Hepatocyte (in vitro differentiated cells): ENCODE data around the gene ZSWIM4. TPM values are rescaled to one million over a fixed set of nuclear protein-coding genes. Genes with fewer than 3 reads are reported as not detected.

Experiments
- DNase-seq: peaks from one replicate; pipeline ENCODE4 v3.0.0-alpha.2; 2016; ENCODE audit warnings: low spot score
- H2AFZ ChIP-seq: fragments of 200-600 bp; sonication (generic); 2 replicates; pipeline ENCODE4 v1.6.0; 2016; ENCODE audit warnings: antibody characterized with exemption, mild to moderate bottlenecking
- H3K27ac ChIP-seq: fragments of 200-600 bp; sonication (generic); 2 replicates; pipeline ENCODE4 v1.5.1; 2016; ENCODE audit warnings: mild to moderate bottlenecking
- H3K27me3 ChIP-seq: fragments of 200-600 bp; sonication (generic); 2 replicates; pipeline ENCODE4 v1.6.1; 2016
- H3K36me3 ChIP-seq: fragments of 200-600 bp; sonication (generic); replicated peaks from 2 replicates; pipeline ENCODE4 v1.5.1; 2016; ENCODE audit warnings: low read depth; ENCODE audit not compliant: insufficient read depth
- H3K4me1 ChIP-seq: fragments of 200-600 bp; sonication (generic); 2 replicates; pipeline ENCODE4 v1.5.1; 2016; ENCODE audit warnings: mild to moderate bottlenecking, moderate library complexity; ENCODE audit not compliant: insufficient read depth
- H3K4me2 ChIP-seq: fragments of 200-600 bp; sonication (generic); 2 replicates; pipeline ENCODE4 v1.6.0; 2016
- H3K4me3 ChIP-seq: fragments of 200-600 bp; sonication (generic); 2 replicates; pipeline ENCODE4 v1.5.1; 2016; ENCODE audit warnings: mild to moderate bottlenecking
- H3K79me2 ChIP-seq: fragments of 200-600 bp; sonication (generic); 2 replicates; pipeline ENCODE4 v1.6.0; 2017; ENCODE audit warnings: mild to moderate bottlenecking
- H3K9me2 ChIP-seq: fragments of 200-600 bp; sonication (generic); replicated peaks from 2 replicates; pipeline ENCODE4 v1.6.0; 2017; ENCODE audit warnings: mild to moderate bottlenecking; ENCODE audit not compliant: insufficient read depth
- H3K9me3 ChIP-seq: fragments of 200-600 bp; sonication (generic); 2 replicates; pipeline ENCODE4 v1.5.1; 2016; ENCODE audit warnings: low read depth, mild to moderate bottlenecking
- H4K20me1 ChIP-seq: fragments of 200-600 bp; sonication (generic); 2 replicates; pipeline ENCODE4 v1.6.0; 2016; ENCODE audit warnings: mild to moderate bottlenecking; ENCODE audit not compliant: insufficient read depth, poor library complexity, severe bottlenecking
- CTCF ChIP-seq: fragments of 200-600 bp; sonication (generic); IDR thresholded peaks from 2 replicates; pipeline ENCODE4 v1.5.1; 2016; ENCODE audit warnings: antibody characterized with exemption, mild to moderate bottlenecking; ENCODE audit not compliant: poor library complexity
- EZH2 ChIP-seq: fragments of 200-600 bp; sonication (generic); IDR thresholded peaks from 2 replicates; pipeline ENCODE4 v1.6.1; 2016; ENCODE audit warnings: antibody characterized with exemption, mild to moderate bottlenecking, borderline replicate concordance
- EZH2phosphoT487 ChIP-seq: fragments of 200-600 bp; sonication (generic); IDR thresholded peaks from one replicate; pipeline ENCODE4 v1.6.1; 2018; ENCODE audit warnings: antibody characterized with exemption, mild to moderate bottlenecking, low read depth, moderate library complexity; ENCODE audit not compliant: unreplicated experiment, severe bottlenecking
- WGBS: methylation state at CpG from one replicate; pipeline ENCODE4 v1.1.6; 2016; ENCODE audit warnings: low lambda C conversion rate; ENCODE audit errors: missing lambda C conversion rate; 5-methylcytosine and 5-hydroxymethylcytosine counted together
- polyA plus RNA-seq: library from polyadenylated mRNA; unstranded; fragments of >200 nt; fragmentation: Nextera tagmentation; extraction: Ambion mirVana; gene quantifications from 2 replicates; pipeline ENCODE4 v1.2.1, GENCODE V29; 2016
- total RNA-seq: library from RNA; depleted of rRNA; stranded (reverse); fragments of >200 nt; gene quantifications from 2 replicates; pipeline ENCODE4 v1.2.3, GENCODE V29; 2014

The ZSWIM4 gene
- total RNA-seq (3.1 and 3.7 TPM in 2 replicates), polyA plus RNA-seq (2.8 and 3.5 TPM in 2 replicates)

GRCh38 chr19:13794757-13795589, at the start of gene ZSWIM4:
ZSWIM4 (plus strand) TSS chr19:13795443; CDS start chr19:13795649, 206 bp downstream.
- 5% methylated on average over 43 of the region's 71 CpGs for WGBS

GRCh38 chr19:13747098-13747453, 48.2 kb upstream of the ZSWIM4 start:
- Histone ChIP-seq H3K27ac (peak overlapping the region; percentile 30), H3K36me3 (no peaks in the 10 kb centered on the region), H3K27me3 (no peaks in the 10 kb centered on the region), H3K4me3 (peak overlapping the region; percentile 8), H3K9me2 (no peaks in the 10 kb centered on the region), H2AFZ (peak overlapping the region; percentile 41), H3K4me2 (peak overlapping the region; percentile 59), H4K20me1 (no peaks in the 10 kb centered on the region), H3K9me3 (no peaks in the 10 kb centered on the region), H3K79me2 (peaks cover 22% of the 10 kb centered on the region), H3K4me1 (no peaks in the 10 kb centered on the region)
- TF ChIP-seq CTCF: no peak
- no peak for TF ChIP-seq EZH2
- TF ChIP-seq EZH2phosphoT487: no peak
- DNase-seq: no peak
- 92% methylated on average over 8 of the region's 8 CpGs for WGBS

More at GRCh38 chr19:13794757-13795589, at the start of gene ZSWIM4:
- DNase-seq: peak; percentile 99
- H3K4me1 ChIP-seq: peaks cover 15% of the 10 kb centered on the region
- H3K4me3 ChIP-seq: peak within 1 kb of the TSS; percentile 41
- no peaks in the 10 kb centered on the region for H3K27me3 ChIP-seq
- H2AFZ ChIP-seq: peak within 1 kb of the TSS; percentile 42
- H3K9me3 ChIP-seq: no peaks in the 10 kb centered on the region
- H3K79me2 ChIP-seq: peaks cover 15% of the 10 kb centered on the region
- H3K9me2 ChIP-seq: no peaks in the 10 kb centered on the region
- TF ChIP-seq CTCF: no peak
- TF ChIP-seq EZH2phosphoT487: no peak
- TF ChIP-seq EZH2: no peak
- peak within 1 kb of the TSS; percentile 91 for H3K4me2 ChIP-seq
- H3K27ac ChIP-seq: peak within 1 kb of the TSS; percentile 54
- no peaks in the 10 kb centered on the region for H4K20me1 ChIP-seq
- no peaks in the 10 kb centered on the region for H3K36me3 ChIP-seq

- TF ChIP-seq CTCF (no peak), EZH2phosphoT487 (no peak), EZH2 (no peak)
- DNase-seq: peak; percentile 52
- H3K79me2 ChIP-seq: peaks cover 22% of the 10 kb centered on the region
- H3K9me3 ChIP-seq: no peaks in the 10 kb centered on the region
- H4K20me1 ChIP-seq: no peaks in the 10 kb centered on the region
- no peaks in the 10 kb centered on the region for H3K36me3 ChIP-seq
- H3K9me2 ChIP-seq: no peaks in the 10 kb centered on the region
- H3K27ac ChIP-seq: peak overlapping the region; percentile 91
- no peaks in the 10 kb centered on the region for H3K27me3 ChIP-seq
- H3K4me1 ChIP-seq: no peaks in the 10 kb centered on the region
- 4% methylated on average over 25 of the region's 25 CpGs for WGBS
- H3K4me3 ChIP-seq: peak overlapping the region; percentile 49
- H2AFZ ChIP-seq: peak overlapping the region; percentile 33
- peak overlapping the region; percentile 83 for H3K4me2 ChIP-seq
Measured at GRCh38 chr19:13748169-13748828, 46.9 kb upstream of the ZSWIM4 start.
